PC-3 (cell line): ENCODE data around the gene IQSEC1.

Source experiments
- CTCF ChIP-seq: fragments of 300-600 bp; sonication (generic); conservative IDR thresholded peaks from 2 replicates; pipeline ENCODE4 v1.5.1; 2017; ENCODE audit warnings: antibody characterized with exemption, low read depth, mild to moderate bottlenecking, low read length
- EZH2phosphoT487 ChIP-seq: fragments of 300-600 bp; sonication (generic); IDR thresholded peaks from 2 replicates; pipeline ENCODE4 v1.6.1; 2018; ENCODE audit warnings: mild to moderate bottlenecking, antibody characterized with exemption, low read length, borderline replicate concordance

DNA sequence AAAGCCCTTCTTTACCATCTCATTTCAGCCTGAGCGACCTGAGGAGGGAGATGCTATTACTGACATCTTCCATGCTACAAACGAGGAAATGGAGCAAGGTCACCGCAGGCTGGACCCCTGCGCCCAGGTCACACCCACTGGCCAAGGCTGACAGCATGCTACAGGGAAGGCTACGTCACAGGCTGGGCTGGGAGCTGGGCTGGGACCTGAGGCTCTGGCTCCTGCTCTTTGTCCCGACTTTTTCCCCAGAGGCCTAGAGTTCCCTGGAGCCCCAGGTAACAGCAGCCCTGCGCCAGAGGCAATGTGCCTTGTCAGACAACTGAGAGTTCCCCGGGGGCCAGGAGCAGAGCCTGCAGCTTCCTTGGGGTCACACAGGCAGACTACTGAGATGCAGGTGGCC is 87.2 kb downstream of the IQSEC1 start:
- no peak for TF ChIP-seq CTCF
- TF ChIP-seq EZH2phosphoT487, result no peak
